Measurements from ENCODE around the gene TPSG1. TPM values are rescaled to one million over a fixed set of nuclear protein-coding genes. Genes with fewer than 3 reads are reported as not detected.

TPSG1 gene
- total RNA-seq, 1 experiment from 2014 or later = not detected

- DNase-seq (ENCODE audit: low spot score) = no peak
- CTCF ChIA-PET = no interaction called here
- no peak overlapping the region for H3K27ac Mint-ChIP-seq
- no peaks in the 10 kb centered on the region for H3K4me1 Mint-ChIP-seq
- TF ChIP-seq ZNF423 (CRISPR knock-in tag; IDR thresholded peaks at IDR 0.05) = no peak
- ATAC-seq = no peak
- no peaks in the 10 kb centered on the region for H3K27me3 Mint-ChIP-seq (ENCODE audit: low read depth)
- POLR2A ChIA-PET = no interaction called here
- H3K4me3 Mint-ChIP-seq = no peak overlapping the region
- H3K36me3 Mint-ChIP-seq = no peaks in the 10 kb centered on the region
- no peaks in the 10 kb centered on the region for H3K9me3 Mint-ChIP-seq
Measured at GRCh38 chr16:1217526-1217925, 7.5 kb downstream of the TPSG1 start.

DNA sequence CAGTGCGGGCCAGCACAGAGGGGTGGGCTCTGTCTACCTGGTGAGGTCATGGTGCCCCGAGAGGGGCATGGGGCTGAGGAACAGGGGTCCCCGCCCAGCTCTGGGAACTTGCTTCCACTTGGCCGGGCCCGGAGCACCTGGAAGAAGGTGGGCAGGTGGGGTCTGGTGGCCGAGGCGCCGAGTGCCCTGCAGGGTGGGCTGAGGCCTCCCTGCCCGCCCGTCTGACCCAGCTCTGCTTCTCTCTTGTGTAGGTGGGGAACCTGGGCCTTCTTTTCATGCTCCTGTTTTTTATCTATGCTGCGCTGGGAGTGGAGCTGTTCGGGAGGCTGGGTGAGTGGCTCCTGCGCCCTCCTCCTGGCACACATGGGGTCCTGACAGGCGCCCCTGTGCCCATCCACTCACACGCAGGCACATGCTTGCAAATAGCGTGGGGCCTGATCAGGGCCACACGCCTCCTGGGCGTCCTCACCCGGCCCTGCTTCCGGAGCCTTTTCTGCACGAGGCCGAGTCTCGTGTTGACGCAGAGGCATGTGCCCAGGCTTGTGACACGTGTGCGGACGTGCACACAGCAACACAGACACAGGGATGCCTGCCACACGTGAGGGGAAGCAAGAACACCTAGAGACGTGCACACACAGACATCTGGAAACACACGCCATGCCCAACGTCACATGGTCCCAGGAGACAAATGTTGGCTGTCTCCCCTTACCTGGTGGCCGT, 8.2 kb downstream of the TPSG1 start:
- Mint-ChIP-seq H3K4me1 (no peaks in the 10 kb centered on the region), H3K36me3 (no peaks in the 10 kb centered on the region), H3K4me3 (no peak overlapping the region), H3K27me3 (ENCODE audit: low read depth) (no peaks in the 10 kb centered on the region), H3K27ac (no peak overlapping the region), H3K9me3 (no peaks in the 10 kb centered on the region)
- CTCF ChIA-PET = no interaction called here
- TF ChIP-seq ATF1 (CRISPR knock-in tag; IDR thresholded peaks at IDR 0.05) (no peak), NFATC4 (CRISPR knock-in tag; IDR thresholded peaks at IDR 0.05) (no peak), PRRX2 (CRISPR knock-in tag; IDR thresholded peaks at IDR 0.05) (no peak), GRHL2 (CRISPR knock-in tag; IDR thresholded peaks at IDR 0.05; ENCODE audit: insufficient replicate concordance, severe bottlenecking) (no peak)
- POLR2A ChIA-PET = no interaction called here
- DNase-seq (ENCODE audit: low spot score) (no peak), ATAC-seq (no peak)

GRCh38 chr16:1216296-1216619, 8.8 kb downstream of the TPSG1 start:
- CTCF ChIA-PET = no interaction called here
- Mint-ChIP-seq H3K4me1 (no peaks in the 10 kb centered on the region), H3K27me3 (ENCODE audit: low read depth) (no peaks in the 10 kb centered on the region), H3K9me3 (no peaks in the 10 kb centered on the region), H3K36me3 (no peaks in the 10 kb centered on the region), H3K4me3 (no peak overlapping the region), H3K27ac (no peak overlapping the region)
- ATAC-seq = no peak
- no peak for DNase-seq (ENCODE audit: low spot score)
- POLR2A ChIA-PET = no interaction called here
- TF ChIP-seq, protein P1, sequence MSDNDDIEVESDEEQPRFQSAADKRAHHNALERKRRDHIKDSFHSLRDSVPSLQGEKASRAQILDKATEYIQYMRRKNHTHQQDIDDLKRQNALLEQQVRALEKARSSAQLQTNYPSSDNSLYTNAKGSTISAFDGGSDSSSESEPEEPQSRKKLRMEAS (CRISPR knock-in tag; IDR thresholded peaks at IDR 0.05) = no peak
- TF ChIP-seq, protein P2, sequence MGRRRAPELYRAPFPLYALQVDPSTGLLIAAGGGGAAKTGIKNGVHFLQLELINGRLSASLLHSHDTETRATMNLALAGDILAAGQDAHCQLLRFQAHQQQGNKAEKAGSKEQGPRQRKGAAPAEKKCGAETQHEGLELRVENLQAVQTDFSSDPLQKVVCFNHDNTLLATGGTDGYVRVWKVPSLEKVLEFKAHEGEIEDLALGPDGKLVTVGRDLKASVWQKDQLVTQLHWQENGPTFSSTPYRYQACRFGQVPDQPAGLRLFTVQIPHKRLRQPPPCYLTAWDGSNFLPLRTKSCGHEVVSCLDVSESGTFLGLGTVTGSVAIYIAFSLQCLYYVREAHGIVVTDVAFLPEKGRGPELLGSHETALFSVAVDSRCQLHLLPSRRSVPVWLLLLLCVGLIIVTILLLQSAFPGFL (CRISPR knock-in tag; IDR thresholded peaks at IDR 0.05; ENCODE audit: borderline replicate concordance) = no peak
- no peak for TF ChIP-seq MXD4 (CRISPR knock-in tag; IDR thresholded peaks at IDR 0.05; ENCODE audit: borderline replicate concordance)
- TF ChIP-seq, protein P3, sequence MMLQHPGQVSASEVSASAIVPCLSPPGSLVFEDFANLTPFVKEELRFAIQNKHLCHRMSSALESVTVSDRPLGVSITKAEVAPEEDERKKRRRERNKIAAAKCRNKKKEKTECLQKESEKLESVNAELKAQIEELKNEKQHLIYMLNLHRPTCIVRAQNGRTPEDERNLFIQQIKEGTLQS (CRISPR knock-in tag; conservative IDR thresholded peaks at IDR 0.05) = no peak
- TF ChIP-seq AFF4 (CRISPR knock-in tag; IDR thresholded peaks at IDR 0.05; ENCODE audit: borderline replicate concordance) = no peak
- TF ChIP-seq ZBTB21 (CRISPR knock-in tag; IDR thresholded peaks at IDR 0.05; ENCODE audit: borderline replicate concordance) = no peak
- TF ChIP-seq NFE2L1 (CRISPR knock-in tag; IDR thresholded peaks at IDR 0.05) = no peak
- TF ChIP-seq, protein P4, sequence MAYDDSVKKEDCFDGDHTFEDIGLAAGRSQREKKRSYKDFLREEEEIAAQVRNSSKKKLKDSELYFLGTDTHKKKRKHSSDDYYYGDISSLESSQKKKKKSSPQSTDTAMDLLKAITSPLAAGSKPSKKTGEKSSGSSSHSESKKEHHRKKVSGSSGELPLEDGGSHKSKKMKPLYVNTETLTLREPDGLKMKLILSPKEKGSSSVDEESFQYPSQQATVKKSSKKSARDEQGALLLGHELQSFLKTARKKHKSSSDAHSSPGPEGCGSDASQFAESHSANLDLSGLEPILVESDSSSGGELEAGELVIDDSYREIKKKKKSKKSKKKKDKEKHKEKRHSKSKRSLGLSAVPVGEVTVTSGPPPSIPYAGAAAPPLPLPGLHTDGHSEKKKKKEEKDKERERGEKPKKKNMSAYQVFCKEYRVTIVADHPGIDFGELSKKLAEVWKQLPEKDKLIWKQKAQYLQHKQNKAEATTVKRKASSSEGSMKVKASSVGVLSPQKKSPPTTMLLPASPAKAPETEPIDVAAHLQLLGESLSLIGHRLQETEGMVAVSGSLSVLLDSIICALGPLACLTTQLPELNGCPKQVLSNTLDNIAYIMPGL (CRISPR knock-in tag; IDR thresholded peaks at IDR 0.05) = no peak
- TF ChIP-seq ATF6 (CRISPR knock-in tag; IDR thresholded peaks at IDR 0.05) = no peak
- TF ChIP-seq, protein P5, sequence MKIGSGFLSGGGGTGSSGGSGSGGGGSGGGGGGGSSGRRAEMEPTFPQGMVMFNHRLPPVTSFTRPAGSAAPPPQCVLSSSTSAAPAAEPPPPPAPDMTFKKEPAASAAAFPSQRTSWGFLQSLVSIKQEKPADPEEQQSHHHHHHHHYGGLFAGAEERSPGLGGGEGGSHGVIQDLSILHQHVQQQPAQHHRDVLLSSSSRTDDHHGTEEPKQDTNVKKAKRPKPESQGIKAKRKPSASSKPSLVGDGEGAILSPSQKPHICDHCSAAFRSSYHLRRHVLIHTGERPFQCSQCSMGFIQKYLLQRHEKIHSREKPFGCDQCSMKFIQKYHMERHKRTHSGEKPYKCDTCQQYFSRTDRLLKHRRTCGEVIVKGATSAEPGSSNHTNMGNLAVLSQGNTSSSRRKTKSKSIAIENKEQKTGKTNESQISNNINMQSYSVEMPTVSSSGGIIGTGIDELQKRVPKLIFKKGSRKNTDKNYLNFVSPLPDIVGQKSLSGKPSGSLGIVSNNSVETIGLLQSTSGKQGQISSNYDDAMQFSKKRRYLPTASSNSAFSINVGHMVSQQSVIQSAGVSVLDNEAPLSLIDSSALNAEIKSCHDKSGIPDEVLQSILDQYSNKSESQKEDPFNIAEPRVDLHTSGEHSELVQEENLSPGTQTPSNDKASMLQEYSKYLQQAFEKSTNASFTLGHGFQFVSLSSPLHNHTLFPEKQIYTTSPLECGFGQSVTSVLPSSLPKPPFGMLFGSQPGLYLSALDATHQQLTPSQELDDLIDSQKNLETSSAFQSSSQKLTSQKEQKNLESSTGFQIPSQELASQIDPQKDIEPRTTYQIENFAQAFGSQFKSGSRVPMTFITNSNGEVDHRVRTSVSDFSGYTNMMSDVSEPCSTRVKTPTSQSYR (CRISPR knock-in tag; IDR thresholded peaks at IDR 0.05) = no peak
- TF ChIP-seq, protein P6, sequence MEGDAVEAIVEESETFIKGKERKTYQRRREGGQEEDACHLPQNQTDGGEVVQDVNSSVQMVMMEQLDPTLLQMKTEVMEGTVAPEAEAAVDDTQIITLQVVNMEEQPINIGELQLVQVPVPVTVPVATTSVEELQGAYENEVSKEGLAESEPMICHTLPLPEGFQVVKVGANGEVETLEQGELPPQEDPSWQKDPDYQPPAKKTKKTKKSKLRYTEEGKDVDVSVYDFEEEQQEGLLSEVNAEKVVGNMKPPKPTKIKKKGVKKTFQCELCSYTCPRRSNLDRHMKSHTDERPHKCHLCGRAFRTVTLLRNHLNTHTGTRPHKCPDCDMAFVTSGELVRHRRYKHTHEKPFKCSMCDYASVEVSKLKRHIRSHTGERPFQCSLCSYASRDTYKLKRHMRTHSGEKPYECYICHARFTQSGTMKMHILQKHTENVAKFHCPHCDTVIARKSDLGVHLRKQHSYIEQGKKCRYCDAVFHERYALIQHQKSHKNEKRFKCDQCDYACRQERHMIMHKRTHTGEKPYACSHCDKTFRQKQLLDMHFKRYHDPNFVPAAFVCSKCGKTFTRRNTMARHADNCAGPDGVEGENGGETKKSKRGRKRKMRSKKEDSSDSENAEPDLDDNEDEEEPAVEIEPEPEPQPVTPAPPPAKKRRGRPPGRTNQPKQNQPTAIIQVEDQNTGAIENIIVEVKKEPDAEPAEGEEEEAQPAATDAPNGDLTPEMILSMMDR (IDR thresholded peaks at IDR 0.05) = no peak
- TF ChIP-seq NR3C1 (CRISPR knock-in tag; conservative IDR thresholded peaks at IDR 0.05; ENCODE audit: low read depth) = no peak
- no peak for TF ChIP-seq ZNF219 (CRISPR knock-in tag; IDR thresholded peaks at IDR 0.05; ENCODE audit: borderline replicate concordance)
